ENCODE measurements around the gene SLCO2B1. TPM values are rescaled to one million over a fixed set of nuclear protein-coding genes. Genes with fewer than 3 reads are reported as not detected.

Gene SLCO2B1
- total and polyA plus RNA-seq, 2 of the 8 experiments (the other 6 are each of a cell fraction or from before 2014, with no cell fraction given) = 0.03 TPM; not detected in 1

- TF ChIP-seq CHD7 (IDR thresholded peaks at IDR 0.05; ENCODE audit: insufficient replicate concordance, low read length) (no peak), MAX (IDR thresholded peaks at IDR 0.05) (no peak), CBX8 (IDR thresholded peaks at IDR 0.05; ENCODE audit: borderline replicate concordance, low read depth, low read length) (no peak), BCL11A (IDR thresholded peaks at IDR 0.05; ENCODE audit: low read depth in 2 of 2, low read length in 2 of 2) (no peak), RFX5 (IDR thresholded peaks at IDR 0.05; ENCODE audit: borderline replicate concordance, low read depth, low read length) (no peak), SIRT6 (IDR thresholded peaks at IDR 0.05; ENCODE audit: low read length) (no peak), RNF2 (IDR thresholded peaks at IDR 0.05; ENCODE audit: borderline replicate concordance, low read depth, low read length, missing control alignments, poor library complexity, severe bottlenecking) (no peak)
Measured at GRCh38 chr11:75197512-75198277, 46.8 kb downstream of the SLCO2B1 start (continued).

Data from H1 (cell line).